Nephron progenitor cell (in vitro differentiated cells): ENCODE data around the gene SLC13A5.

Experiments used
- DNase-seq: peaks from one replicate; pipeline ENCODE4 v3.0.0; 2021
- H3K27ac Mint-ChIP-seq: 2 replicates; pipeline ENCODE4 v1.8.0; 2021; ENCODE audit warnings: mild to moderate bottlenecking, moderate library complexity, mixed read lengths
- H3K27me3 Mint-ChIP-seq: 2 replicates; pipeline ENCODE4 v1.8.0; 2021; ENCODE audit warnings: mild to moderate bottlenecking, low read depth, mixed read lengths; ENCODE audit not compliant: poor library complexity
- H3K36me3 Mint-ChIP-seq: 2 replicates; pipeline ENCODE4 v1.8.0; 2021; ENCODE audit warnings: low read depth, mixed read lengths
- H3K4me1 Mint-ChIP-seq: 2 replicates; pipeline ENCODE4 v1.8.0; 2021; ENCODE audit warnings: mixed read lengths
- H3K4me3 Mint-ChIP-seq: 2 replicates; pipeline ENCODE4 v1.8.0; 2021; ENCODE audit warnings: mild to moderate bottlenecking, moderate library complexity, mixed read lengths
- H3K9me3 Mint-ChIP-seq: 2 replicates; pipeline ENCODE4 v1.8.0; 2021; ENCODE audit warnings: mild to moderate bottlenecking, moderate library complexity, mixed read lengths
- TF ChIP-seq, protein P1 (sequence below): fragments of 200-600 bp; sonication (generic); IDR thresholded peaks from 2 replicates; pipeline ENCODE4 v1.5.0; 2021; ENCODE audit warnings: antibody characterized with exemption

The SLC13A5 gene

GRCh38 chr17:6702567-6703215, 10.5 kb downstream of the SLC13A5 start:
- DNase-seq = no peak
- H3K27ac Mint-ChIP-seq = no peak overlapping the region
- TF ChIP-seq, protein P1, sequence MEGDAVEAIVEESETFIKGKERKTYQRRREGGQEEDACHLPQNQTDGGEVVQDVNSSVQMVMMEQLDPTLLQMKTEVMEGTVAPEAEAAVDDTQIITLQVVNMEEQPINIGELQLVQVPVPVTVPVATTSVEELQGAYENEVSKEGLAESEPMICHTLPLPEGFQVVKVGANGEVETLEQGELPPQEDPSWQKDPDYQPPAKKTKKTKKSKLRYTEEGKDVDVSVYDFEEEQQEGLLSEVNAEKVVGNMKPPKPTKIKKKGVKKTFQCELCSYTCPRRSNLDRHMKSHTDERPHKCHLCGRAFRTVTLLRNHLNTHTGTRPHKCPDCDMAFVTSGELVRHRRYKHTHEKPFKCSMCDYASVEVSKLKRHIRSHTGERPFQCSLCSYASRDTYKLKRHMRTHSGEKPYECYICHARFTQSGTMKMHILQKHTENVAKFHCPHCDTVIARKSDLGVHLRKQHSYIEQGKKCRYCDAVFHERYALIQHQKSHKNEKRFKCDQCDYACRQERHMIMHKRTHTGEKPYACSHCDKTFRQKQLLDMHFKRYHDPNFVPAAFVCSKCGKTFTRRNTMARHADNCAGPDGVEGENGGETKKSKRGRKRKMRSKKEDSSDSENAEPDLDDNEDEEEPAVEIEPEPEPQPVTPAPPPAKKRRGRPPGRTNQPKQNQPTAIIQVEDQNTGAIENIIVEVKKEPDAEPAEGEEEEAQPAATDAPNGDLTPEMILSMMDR = no peak
- no peaks in the 10 kb centered on the region for H3K36me3 Mint-ChIP-seq
- H3K4me3 Mint-ChIP-seq = no peak overlapping the region
- H3K4me1 Mint-ChIP-seq = peaks cover 7% of the 10 kb centered on the region
- H3K9me3 Mint-ChIP-seq = no peaks in the 10 kb centered on the region
- peaks cover 33% of the 10 kb centered on the region for H3K27me3 Mint-ChIP-seq

GRCh38 chr17:6701719-6702118, 11.4 kb downstream of the SLC13A5 start:
- Mint-ChIP-seq H3K27ac (no peak overlapping the region), H3K4me1 (peaks cover 7% of the 10 kb centered on the region), H3K9me3 (no peaks in the 10 kb centered on the region), H3K4me3 (no peak overlapping the region), H3K27me3 (peaks cover 30% of the 10 kb centered on the region), H3K36me3 (no peaks in the 10 kb centered on the region)
- peak; percentile 62 for DNase-seq
- TF ChIP-seq, protein P1 = peak; percentile 46

GRCh38 chr17:6700948-6701307, 12.2 kb downstream of the SLC13A5 start:
- DNase-seq = no peak
- TF ChIP-seq, protein P1 = no peak
- Mint-ChIP-seq H3K4me3 (no peak overlapping the region), H3K36me3 (no peaks in the 10 kb centered on the region), H3K27ac (no peak overlapping the region), H3K9me3 (no peaks in the 10 kb centered on the region), H3K27me3 (peaks cover 30% of the 10 kb centered on the region), H3K4me1 (peaks cover 7% of the 10 kb centered on the region)

- DNase-seq = no peak
- peak overlapping the region; percentile 43 for H3K27ac Mint-ChIP-seq
Measured at GRCh38 chr17:6699997-6700947, 12.9 kb downstream of the SLC13A5 start.

GRCh38 chr17:6698004-6698403, 15.2 kb downstream of the SLC13A5 start:
- DNase-seq = no peak
- peaks cover 43% of the 10 kb centered on the region for H3K27me3 Mint-ChIP-seq
- peaks cover 7% of the 10 kb centered on the region for H3K4me1 Mint-ChIP-seq
- H3K27ac Mint-ChIP-seq = no peak overlapping the region
- H3K9me3 Mint-ChIP-seq = no peaks in the 10 kb centered on the region
- TF ChIP-seq, protein P1 = no peak
- H3K36me3 Mint-ChIP-seq = no peaks in the 10 kb centered on the region
- no peak overlapping the region for H3K4me3 Mint-ChIP-seq

More at GRCh38 chr17:6699997-6700947, 12.9 kb downstream of the SLC13A5 start:
- Mint-ChIP-seq H3K36me3 (no peaks in the 10 kb centered on the region), H3K27me3 (peaks cover 37% of the 10 kb centered on the region), H3K4me3 (no peak overlapping the region), H3K9me3 (no peaks in the 10 kb centered on the region), H3K4me1 (peaks cover 7% of the 10 kb centered on the region)
- TF ChIP-seq, protein P1 = no peak
